SK-N-SH (cell line): ENCODE data around the gene ACTC1. TPM values are rescaled to one million over a fixed set of nuclear protein-coding genes. Genes with fewer than 3 reads are reported as not detected.

Experiments used
- CTCF ChIA-PET: fragments of 300-600, 350-600 bp; formaldehyde crosslinking; extraction: SDS; loops from one replicate; lab custom pipeline; 2021; lab: Yijun Ruan, JAX
- POLR2A ChIA-PET: fragments of 350-600 bp; sonication (Branson Sonifier 250); formaldehyde crosslinking; extraction: SDS; loops from one replicate; lab custom pipeline; 2020; ENCODE audit warnings: antibody characterized with exemption, inconsistent platforms; lab: Yijun Ruan, JAX
- DNase-seq: peaks from one replicate; pipeline ENCODE4 v3.0.0; 2012
- H2AFZ ChIP-seq: fragments of 200-600 bp; sonication (generic); 2 replicates; pipeline ENCODE4 v1.8.1; 2016; ENCODE audit warnings: antibody characterized with exemption, mild to moderate bottlenecking, low read depth
- H3F3A ChIP-seq: fragments of 200-600 bp; sonication (generic); replicated peaks from 2 replicates; pipeline ENCODE3; 2016; ENCODE audit warnings: antibody characterized with exemption, mild to moderate bottlenecking; ENCODE audit not compliant: insufficient read depth
- H3K27ac ChIP-seq, 2 experiments: fragments of 200-500 bp in 1 of 2; fragments of 200-600 bp in 1 of 2; sonication (Bioruptor generic) in 1 of 2; sonication (generic), shearing (Covaris generic) in 1 of 2; 2 replicates each; pipeline versions ENCODE4 v1.5.1 to v1.6.1; 2014 to 2016; ENCODE audit warnings: low read depth in 2 of 2, inconsistent platforms in 1 of 2, low read length in 1 of 2, mild to moderate bottlenecking in 1 of 2, mixed read lengths in 1 of 2
- H3K27me3 ChIP-seq: fragments of 200-600 bp; sonication (generic), shearing (Covaris generic); 2 replicates; pipeline ENCODE4 v1.6.1; 2016; ENCODE audit warnings: mixed run types; ENCODE audit not compliant: insufficient read depth
- H3K36me3 ChIP-seq, 2 experiments: fragments of 200-500 bp in 1 of 2; fragments of 200-600 bp in 1 of 2; sonication (Bioruptor generic) in 1 of 2; sonication (generic) in 1 of 2; replicated peaks in 1 of 2; 2 replicates each; pipeline versions ENCODE3 to v1.5.1; 2014 to 2016; ENCODE audit warnings: low read length in 1 of 2, mild to moderate bottlenecking in 1 of 2; ENCODE audit not compliant: insufficient read depth in 2 of 2, control insufficient read depth in 1 of 2
- H3K4me1 ChIP-seq, 2 experiments: fragments of 200-500 bp in 1 of 2; fragments of 200-600 bp in 1 of 2; sonication (Bioruptor generic) in 1 of 2; sonication (generic), shearing (Covaris generic) in 1 of 2; 2 replicates each; pipeline versions ENCODE4 v1.5.1 to v1.6.1; 2014 to 2016; ENCODE audit warnings: low read depth in 1 of 2, low read length in 1 of 2, mixed run types in 1 of 2; ENCODE audit not compliant: insufficient read depth in 2 of 2, control insufficient read depth in 1 of 2
- H3K4me2 ChIP-seq: fragments of 200-600 bp; sonication (generic), shearing (Covaris generic); 2 replicates; pipeline ENCODE4 v1.6.1; 2017; ENCODE audit warnings: mixed run types
- H3K4me3 ChIP-seq, 2 experiments: fragments of 200-500 bp in 1 of 2; fragments of 200-600 bp in 1 of 2; sonication (Bioruptor generic) in 1 of 2; sonication (generic), shearing (Covaris generic) in 1 of 2; 2 replicates each; pipeline versions ENCODE4 v1.5.1 to v1.8.1; 2014 to 2016; ENCODE audit warnings: low read depth in 2 of 2, inconsistent platforms in 1 of 2, low read length in 1 of 2, mild to moderate bottlenecking in 1 of 2, mixed read lengths in 1 of 2, moderate library complexity in 1 of 2
- H3K79me2 ChIP-seq: fragments of 200-600 bp; sonication (generic); 2 replicates; pipeline ENCODE4 v1.8.1; 2017; ENCODE audit warnings: mild to moderate bottlenecking; ENCODE audit not compliant: insufficient read depth
- H3K9ac ChIP-seq: fragments of 200-600 bp; sonication (generic); 2 replicates; pipeline ENCODE4 v1.6.1; 2017; ENCODE audit warnings: mixed run types
- H3K9me2 ChIP-seq: fragments of 200-600 bp; sonication (generic); 2 replicates; pipeline ENCODE4 v1.6.1; 2017; ENCODE audit warnings: mixed run types
- H3K9me3 ChIP-seq: fragments of 200-600 bp; sonication (generic); 2 replicates; pipeline ENCODE4 v1.6.1; 2017; ENCODE audit warnings: mixed run types, mild to moderate bottlenecking, moderate library complexity
- H4K20me1 ChIP-seq: fragments of 200-600 bp; sonication (generic); 2 replicates; pipeline ENCODE4 v1.6.1; 2017; ENCODE audit warnings: mild to moderate bottlenecking, mixed run types; ENCODE audit not compliant: insufficient read depth
- CHD2 ChIP-seq: fragments of 150-350 bp; IDR thresholded peaks from 2 replicates; pipeline ENCODE4 v1.6.1; 2018; ENCODE audit warnings: low read length; ENCODE audit not compliant: partially characterized antibody
- CTCF ChIP-seq: fragments of 200-600 bp; sonication (generic); IDR thresholded peaks from 2 replicates; pipeline ENCODE4 v1.6.1; 2017; ENCODE audit warnings: antibody characterized with exemption, mild to moderate bottlenecking, moderate library complexity
- ELF1 ChIP-seq: IDR thresholded peaks from 2 replicates; pipeline ENCODE4 v1.4.0; 2012
- EZH2phosphoT487 ChIP-seq: fragments of 200-600 bp; sonication (generic); IDR thresholded peaks from 2 replicates; pipeline ENCODE4 v1.6.1; 2017; ENCODE audit warnings: low read depth, mixed run types, mild to moderate bottlenecking, antibody characterized with exemption, moderate library complexity, borderline replicate concordance
- FOSL2 ChIP-seq: IDR thresholded peaks from 2 replicates; pipeline ENCODE4 v1.4.0; 2012; ENCODE audit warnings: low read depth, mild to moderate bottlenecking, moderate library complexity, borderline replicate concordance
- FOXJ3 ChIP-seq: sonication (generic); formaldehyde crosslinking; IDR thresholded peaks from 2 replicates; pipeline ENCODE4 v1.5.1; 2020; ENCODE audit warnings: mild to moderate bottlenecking, missing genetic modification reagents
- FOXM1 ChIP-seq: IDR thresholded peaks from 2 replicates; pipeline ENCODE4 v1.4.0; 2012; ENCODE audit warnings: low read depth, mild to moderate bottlenecking
- GABPA ChIP-seq: IDR thresholded peaks from 2 replicates; pipeline ENCODE4 v1.4.0; 2012; ENCODE audit warnings: low read depth, mild to moderate bottlenecking
- GATA2 ChIP-seq: sonication (generic); formaldehyde crosslinking; IDR thresholded peaks from 2 replicates; pipeline ENCODE4 v1.5.0; 2020; ENCODE audit warnings: mild to moderate bottlenecking, missing genetic modification reagents
- IRF3 ChIP-seq: fragments of 150-350 bp; IDR thresholded peaks from 2 replicates; pipeline ENCODE4 v1.6.1; 2016; ENCODE audit warnings: mild to moderate bottlenecking, low read depth, low read length
- MXI1 ChIP-seq: IDR thresholded peaks from 2 replicates; pipeline ENCODE4 v1.6.1; 2012; ENCODE audit warnings: mild to moderate bottlenecking, low read depth, low read length, improper control_type of control experiment
- NFIC ChIP-seq: IDR thresholded peaks from 2 replicates; pipeline ENCODE4 v1.4.0; 2012; ENCODE audit warnings: borderline replicate concordance
- RCOR1 ChIP-seq: fragments of 150-350 bp; IDR thresholded peaks from 2 replicates; pipeline ENCODE4 v1.6.1; 2017; ENCODE audit warnings: antibody characterized with exemption, low read length
- SMC3 ChIP-seq: IDR thresholded peaks from 2 replicates; pipeline ENCODE4 v1.6.1; 2012; ENCODE audit warnings: low read depth, low read length, improper control_type of control experiment
- TCF12 ChIP-seq: IDR thresholded peaks from 2 replicates; pipeline ENCODE4 v1.4.0; 2012
- ZBTB33 ChIP-seq: IDR thresholded peaks from 2 replicates; pipeline ENCODE4 v1.4.0; 2012; ENCODE audit warnings: low read depth, borderline replicate concordance
- WGBS: methylation state at CpG from one replicate; pipeline ENCODE4 v1.1.6; 2017; ENCODE audit warnings: low lambda C conversion rate; 5-methylcytosine and 5-hydroxymethylcytosine counted together
- polyA plus RNA-seq, 3 experiments: library from polyadenylated mRNA; depleted of rRNA; stranded (reverse); fragments of >200 nt; gene quantifications; 2 replicates each; pipeline ENCODE4 v1.2.3, GENCODE V29; 2012
- TF ChIP-seq, protein P1 (sequence below): IDR thresholded peaks from 2 replicates; pipeline ENCODE4 v1.4.0; 2012; ENCODE audit warnings: low read depth, borderline replicate concordance
- TF ChIP-seq, protein P2 (sequence below): IDR thresholded peaks from 2 replicates; pipeline ENCODE4 v1.4.0; 2012; ENCODE audit warnings: low read depth

The ACTC1 gene
- polyA plus RNA-seq, 1 of the 3 experiments (the other 2 are of a cell fraction): not detected

DNA sequence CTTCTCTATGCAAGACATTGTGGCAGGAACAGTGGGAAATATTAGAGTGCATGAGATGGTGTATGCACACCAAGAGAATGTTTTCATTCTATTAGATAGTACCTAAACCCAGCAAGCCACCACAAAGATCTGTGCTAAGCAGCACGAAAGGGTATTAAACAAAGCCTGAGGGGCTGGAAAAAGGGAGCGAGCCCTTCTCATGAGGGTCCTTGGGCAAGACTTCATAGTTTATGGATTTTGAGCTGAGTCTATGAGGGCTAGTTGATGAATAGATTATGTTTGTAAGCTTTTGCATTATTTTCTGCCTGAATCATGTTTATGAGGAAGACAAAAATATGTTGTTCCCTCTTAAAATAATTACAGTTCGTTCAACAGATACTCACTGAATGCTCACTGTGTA, 9.4 kb upstream of the ACTC1 start:
- H3K79me2 ChIP-seq: no peaks in the 10 kb centered on the region
- H3K9me3 ChIP-seq: 0 out of 2 replicates have a peak, but pooled peaks cover 3% of the 10 kb centered on the region
- no peaks in the 10 kb centered on the region for H3K27me3 ChIP-seq
- H3K9me2 ChIP-seq: no peaks in the 10 kb centered on the region
- POLR2A ChIA-PET: no interaction called here
- DNase-seq: no peak
- peaks cover 7% of the 10 kb centered on the region for H3F3A ChIP-seq
- no peak overlapping the region for H3K9ac ChIP-seq
- H3K4me2 ChIP-seq: no peak overlapping the region
- WGBS: 71% methylated on average over 3 of the region's 3 CpGs
- CTCF ChIA-PET: no interaction called here
- H3K4me1 ChIP-seq: peaks cover 0 to 2% of the 10 kb centered on the region in 2 experiments; a peak in 2 of 4 replicates
- H3K4me3 ChIP-seq: no peak overlapping the region
- H2AFZ ChIP-seq: no peak overlapping the region
- H4K20me1 ChIP-seq: no peaks in the 10 kb centered on the region
- H3K27ac ChIP-seq: no peak overlapping the region
- no peaks in the 10 kb centered on the region for H3K36me3 ChIP-seq
- TF ChIP-seq TCF12 (no peak), ZBTB33 (no peak), FOSL2 (no peak), FOXJ3 (CRISPR knock-in tag) (no peak), MXI1 (no peak), SMC3 (no peak), IRF3 (no peak), GABPA (no peak), CHD2 (no peak), EZH2phosphoT487 (no peak), NFIC (no peak), GATA2 (CRISPR knock-in tag) (no peak), FOXM1 (no peak), ELF1 (no peak), CTCF (no peak), RCOR1 (no peak)
- TF ChIP-seq, protein P1, sequence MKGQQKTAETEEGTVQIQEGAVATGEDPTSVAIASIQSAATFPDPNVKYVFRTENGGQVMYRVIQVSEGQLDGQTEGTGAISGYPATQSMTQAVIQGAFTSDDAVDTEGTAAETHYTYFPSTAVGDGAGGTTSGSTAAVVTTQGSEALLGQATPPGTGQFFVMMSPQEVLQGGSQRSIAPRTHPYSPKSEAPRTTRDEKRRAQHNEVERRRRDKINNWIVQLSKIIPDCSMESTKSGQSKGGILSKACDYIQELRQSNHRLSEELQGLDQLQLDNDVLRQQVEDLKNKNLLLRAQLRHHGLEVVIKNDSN: no peak
- TF ChIP-seq, protein P2, sequence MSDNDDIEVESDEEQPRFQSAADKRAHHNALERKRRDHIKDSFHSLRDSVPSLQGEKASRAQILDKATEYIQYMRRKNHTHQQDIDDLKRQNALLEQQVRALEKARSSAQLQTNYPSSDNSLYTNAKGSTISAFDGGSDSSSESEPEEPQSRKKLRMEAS: no peak
- TF ChIP-seq, all 33 proteins: peak for 0
